Neuron (in vitro differentiated cells): ENCODE results near the gene SPINT2.
A peak's percentile ranks its signal among the peaks of the same experiment; 100 is the strongest.
"Not testable (repeated sequence)": the region's sequence is repeated elsewhere in the genome, so short reads cannot be mapped to it uniquely, and the experiment has no call there.

Source experiments
- H2AFZ ChIP-seq: one replicate; pipeline ENCODE4 v1.6.1; 2013; ENCODE audit warnings: low read depth, mild to moderate bottlenecking, inconsistent platforms, low read length, moderate library complexity
- H3K27me3 ChIP-seq: one replicate; pipeline ENCODE4 v1.6.1; 2013; ENCODE audit warnings: low read length; ENCODE audit not compliant: insufficient read depth
- H3K36me3 ChIP-seq: one replicate; pipeline ENCODE4 v1.6.1; 2013; ENCODE audit warnings: low read length; ENCODE audit not compliant: insufficient read depth
- H3K4me1 ChIP-seq: one replicate; pipeline ENCODE4 v1.6.1; 2013; ENCODE audit warnings: low read length; ENCODE audit not compliant: insufficient read depth
- H3K4me3 ChIP-seq: 2 replicates; pipeline ENCODE4 v1.5.1; 2013; ENCODE audit warnings: mild to moderate bottlenecking, low read length, moderate library complexity
- H3K9me3 ChIP-seq: one replicate; pipeline ENCODE4 v1.6.1; 2013; ENCODE audit warnings: low read length

Gene SPINT2

DNA sequence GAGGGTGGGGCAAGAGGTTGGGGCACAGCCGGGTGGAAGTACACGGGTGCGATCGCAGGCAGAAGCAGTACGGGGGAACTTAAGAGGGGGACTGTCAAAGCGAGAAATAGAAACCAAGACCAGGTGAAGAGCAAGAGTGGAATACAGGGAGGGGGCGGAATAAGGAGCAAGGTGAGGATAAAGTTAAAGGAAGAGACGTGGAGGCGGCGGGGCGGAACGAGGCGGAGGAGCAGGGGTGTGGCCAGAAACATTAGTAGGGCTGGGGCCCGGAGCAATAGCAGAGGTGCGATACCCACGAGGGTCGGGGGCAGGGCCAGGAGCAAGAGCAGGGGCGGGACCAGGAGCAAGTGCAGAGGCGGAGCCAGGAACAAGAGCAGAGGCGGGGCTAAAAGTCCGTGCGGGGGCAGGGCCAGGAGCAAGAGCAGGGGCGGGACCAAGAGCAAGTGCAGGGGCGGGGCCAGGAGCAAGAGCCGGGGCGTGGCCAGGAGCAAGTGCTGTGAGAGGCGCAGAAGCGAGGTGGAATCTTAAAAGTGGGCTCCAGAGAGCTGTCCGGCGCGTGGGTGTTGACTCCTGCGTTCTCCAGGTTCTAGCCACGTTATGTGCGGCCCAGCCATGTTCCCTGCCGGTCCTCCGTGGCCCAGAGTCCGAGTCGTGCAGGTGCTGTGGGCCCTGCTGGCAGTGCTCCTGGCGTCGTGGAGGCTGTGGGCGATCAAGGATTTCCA is 72.4 kb downstream of the SPINT2 start:
- peaks cover 2% of the 10 kb centered on the region for H3K9me3 ChIP-seq
- H3K4me1 ChIP-seq: peaks cover 12% of the 10 kb centered on the region
- H3K4me3 ChIP-seq: peak overlapping the region; percentile 78
- no peaks in the 10 kb centered on the region for H3K36me3 ChIP-seq
- H3K27me3 ChIP-seq: no peaks in the 10 kb centered on the region
- peak overlapping the region; percentile 90 for H2AFZ ChIP-seq

DNA sequence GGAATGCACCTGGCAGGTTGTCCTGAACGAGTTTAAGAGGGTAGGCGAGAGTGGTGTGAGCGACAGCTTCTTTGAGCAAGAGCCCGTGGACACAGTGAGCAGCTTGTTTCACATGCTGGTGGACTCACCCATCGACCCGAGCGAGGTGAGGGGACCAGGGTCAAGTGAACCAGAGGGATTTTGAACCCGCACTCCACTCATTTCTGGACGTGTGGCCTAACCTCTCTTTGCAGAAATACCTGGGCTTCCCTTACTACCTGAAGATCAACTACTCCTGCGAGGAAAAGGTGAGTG is 72.9 kb downstream of the SPINT2 start:
- H2AFZ ChIP-seq: no peak overlapping the region
- peaks cover 12% of the 10 kb centered on the region for H3K4me1 ChIP-seq
- no peaks in the 10 kb centered on the region for H3K27me3 ChIP-seq
- peaks cover 2% of the 10 kb centered on the region for H3K9me3 ChIP-seq
- peak overlapping the region; percentile 78 for H3K4me3 ChIP-seq
- no peaks in the 10 kb centered on the region for H3K36me3 ChIP-seq

- H3K4me3 ChIP-seq, H2AFZ ChIP-seq, H3K36me3 ChIP-seq, H3K27me3 ChIP-seq, H3K9me3 ChIP-seq: not testable (repeated sequence)
- H3K4me1 ChIP-seq: peaks cover 12% of the 10 kb centered on the region
Observed at GRCh38 chr19:38339011-38339410, 74.6 kb downstream of the SPINT2 start.

GRCh38 chr19:38340927-38341326 is 76.6 kb downstream of the SPINT2 start:
- Histone ChIP-seq H3K9me3 (peaks cover 2% of the 10 kb centered on the region), H3K4me3 (no peak overlapping the region), H3K36me3 (no peaks in the 10 kb centered on the region), H2AFZ (no peak overlapping the region), H3K4me1 (peaks cover 12% of the 10 kb centered on the region), H3K27me3 (no peaks in the 10 kb centered on the region)
